HG03521 (cell line): Measurements from ENCODE around the gene RGL3.
"Not testable (repeated sequence)": the region's sequence is repeated elsewhere in the genome, so short reads cannot be mapped to it uniquely, and the experiment has no call there.

Experiments
- ATAC-seq: cut with Tn5 transposase; IDR thresholded peaks from one replicate; pipeline ENCODE4 v1.9.1; 2021; ENCODE audit warnings: mild to moderate bottlenecking, moderate library complexity; ENCODE audit not compliant: unreplicated experiment

The RGL3 gene, protein sequence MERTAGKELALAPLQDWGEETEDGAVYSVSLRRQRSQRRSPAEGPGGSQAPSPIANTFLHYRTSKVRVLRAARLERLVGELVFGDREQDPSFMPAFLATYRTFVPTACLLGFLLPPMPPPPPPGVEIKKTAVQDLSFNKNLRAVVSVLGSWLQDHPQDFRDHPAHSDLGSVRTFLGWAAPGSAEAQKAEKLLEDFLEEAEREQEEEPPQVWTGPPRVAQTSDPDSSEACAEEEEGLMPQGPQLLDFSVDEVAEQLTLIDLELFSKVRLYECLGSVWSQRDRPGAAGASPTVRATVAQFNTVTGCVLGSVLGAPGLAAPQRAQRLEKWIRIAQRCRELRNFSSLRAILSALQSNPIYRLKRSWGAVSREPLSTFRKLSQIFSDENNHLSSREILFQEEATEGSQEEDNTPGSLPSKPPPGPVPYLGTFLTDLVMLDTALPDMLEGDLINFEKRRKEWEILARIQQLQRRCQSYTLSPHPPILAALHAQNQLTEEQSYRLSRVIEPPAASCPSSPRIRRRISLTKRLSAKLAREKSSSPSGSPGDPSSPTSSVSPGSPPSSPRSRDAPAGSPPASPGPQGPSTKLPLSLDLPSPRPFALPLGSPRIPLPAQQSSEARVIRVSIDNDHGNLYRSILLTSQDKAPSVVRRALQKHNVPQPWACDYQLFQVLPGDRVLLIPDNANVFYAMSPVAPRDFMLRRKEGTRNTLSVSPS

DNA sequence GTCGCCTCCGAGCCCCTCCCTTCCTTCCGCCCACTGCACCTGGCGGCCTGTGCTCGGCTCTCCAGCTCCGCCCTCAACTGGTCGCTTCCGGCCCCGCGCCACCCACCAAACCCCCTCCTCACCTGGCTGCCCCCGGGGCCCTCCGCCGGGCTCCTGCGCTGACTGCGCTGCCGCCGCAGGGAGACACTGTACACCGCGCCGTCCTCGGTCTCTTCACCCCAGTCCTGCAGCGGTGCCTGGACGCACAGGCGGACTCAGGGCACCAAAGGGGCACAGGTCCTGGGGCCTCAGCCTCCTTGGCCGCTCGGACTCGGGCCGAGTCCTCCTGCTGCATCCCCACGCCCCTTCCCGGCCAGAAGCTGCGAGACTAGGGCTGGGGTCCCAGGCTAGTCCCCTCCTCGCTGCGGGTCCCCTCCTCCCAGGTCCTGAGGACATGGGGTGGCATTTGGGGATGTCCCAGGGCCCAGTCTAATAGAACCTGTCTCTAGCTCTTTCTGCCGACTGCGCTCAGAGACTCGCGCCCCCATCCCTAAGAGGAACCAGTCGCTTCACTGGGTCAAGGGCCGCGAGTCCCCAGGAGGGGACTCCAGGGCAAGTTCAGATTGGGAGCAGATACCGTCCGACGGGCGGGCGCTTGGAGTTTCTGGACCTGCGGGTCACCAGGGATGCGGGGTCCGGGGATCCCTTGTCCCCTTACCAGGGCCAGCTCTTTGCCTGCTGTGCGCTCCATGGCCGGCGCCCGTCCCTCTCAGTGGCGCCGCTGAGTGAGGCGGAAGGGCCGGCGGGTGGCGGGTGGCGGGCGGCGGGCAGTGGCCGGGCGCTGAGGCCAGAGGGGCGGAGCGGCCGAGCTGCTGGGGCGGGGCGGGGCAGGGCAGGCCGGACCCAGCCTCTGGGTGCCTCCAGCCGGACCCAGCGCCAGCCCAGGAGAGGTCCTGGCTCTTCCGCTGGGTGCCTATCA lies at the start of gene RGL3:
Gene RGL3 (minus strand): TSS at position 766 of the 958 bp plus-strand sequence. CDS start 36 bp downstream, at position 730.
- no peak for ATAC-seq

DNA sequence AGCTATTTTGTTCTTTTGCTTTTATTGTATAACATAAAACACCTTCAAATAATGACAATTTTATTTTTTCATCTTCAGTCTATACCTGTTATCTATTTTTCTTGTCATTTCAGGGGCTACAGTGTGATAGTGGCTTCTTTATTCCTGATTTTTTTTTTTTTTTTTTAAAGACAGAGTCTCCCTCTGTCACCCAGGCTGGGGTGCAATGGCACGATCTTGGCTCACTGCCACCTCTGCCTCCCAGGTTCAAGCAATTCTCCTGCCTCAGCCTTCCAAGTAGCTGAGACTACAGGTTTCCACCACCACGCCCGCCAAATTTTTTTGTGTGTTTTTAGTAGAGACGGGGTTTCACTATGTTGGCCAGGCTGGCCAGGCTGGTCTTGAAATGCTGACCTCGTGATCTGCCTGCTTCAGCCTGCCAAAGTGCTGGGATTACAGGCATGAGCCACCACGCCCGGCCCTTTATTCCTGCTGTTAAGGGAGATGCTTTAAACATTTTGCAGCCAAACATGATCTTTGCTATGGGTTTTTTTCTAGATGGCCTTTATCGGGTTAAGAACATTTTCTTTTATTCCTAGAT lies 49.2 kb upstream of the RGL3 start:
- not testable (repeated sequence) for ATAC-seq

DNA sequence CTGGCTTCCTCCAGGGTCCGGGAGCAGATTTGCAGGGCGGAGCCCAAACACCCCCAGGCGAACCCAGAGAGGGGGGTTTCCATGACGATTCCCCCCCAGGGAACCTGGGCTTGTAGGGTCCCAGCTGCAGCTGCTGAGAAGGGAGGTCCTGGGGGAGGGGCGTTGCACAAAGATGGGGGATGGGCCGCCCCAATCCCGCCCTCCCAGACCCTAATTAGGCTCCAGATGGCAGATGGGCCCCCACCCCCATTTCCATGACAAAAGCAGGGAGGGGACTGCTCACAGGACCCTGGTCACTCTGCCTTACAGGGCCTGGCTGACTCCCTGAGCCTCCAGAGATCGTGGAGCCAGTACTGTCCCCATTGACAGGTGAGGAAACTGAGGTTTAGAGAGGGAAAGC lies 46.5 kb upstream of the RGL3 start:
- ATAC-seq: no peak

DNA sequence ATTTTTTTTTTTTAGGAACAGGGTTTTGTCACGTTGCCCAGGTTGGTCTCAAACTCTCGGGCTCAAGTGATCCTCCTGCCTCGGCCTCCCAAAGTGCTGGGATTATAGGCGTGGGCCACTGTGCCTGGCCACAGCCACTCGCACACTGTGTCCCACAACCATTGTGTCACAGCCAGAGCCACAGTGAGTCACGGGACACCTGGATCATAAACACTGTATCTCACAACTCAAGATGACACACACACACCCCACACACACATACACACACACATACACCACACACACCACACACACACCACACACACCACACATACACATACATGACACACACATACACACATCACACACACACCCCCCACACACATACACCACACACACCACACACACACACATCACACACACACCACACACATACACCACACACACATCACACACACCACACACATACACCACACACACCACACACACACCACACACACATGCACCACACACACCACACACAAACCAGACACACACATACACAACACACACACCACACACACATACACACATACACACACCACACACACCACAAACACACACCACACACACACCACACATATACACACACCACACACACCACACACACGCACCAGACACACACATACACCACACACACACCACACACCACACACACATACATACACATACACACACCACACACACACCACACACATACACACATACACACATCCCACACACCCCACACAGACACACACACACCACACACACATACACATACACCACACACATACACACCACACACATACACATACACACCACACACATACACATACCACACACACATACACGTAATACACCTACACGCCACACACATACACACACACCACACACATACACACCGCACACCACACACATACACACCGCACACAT lies 45.5 kb upstream of the RGL3 start:
- no peak for ATAC-seq

DNA sequence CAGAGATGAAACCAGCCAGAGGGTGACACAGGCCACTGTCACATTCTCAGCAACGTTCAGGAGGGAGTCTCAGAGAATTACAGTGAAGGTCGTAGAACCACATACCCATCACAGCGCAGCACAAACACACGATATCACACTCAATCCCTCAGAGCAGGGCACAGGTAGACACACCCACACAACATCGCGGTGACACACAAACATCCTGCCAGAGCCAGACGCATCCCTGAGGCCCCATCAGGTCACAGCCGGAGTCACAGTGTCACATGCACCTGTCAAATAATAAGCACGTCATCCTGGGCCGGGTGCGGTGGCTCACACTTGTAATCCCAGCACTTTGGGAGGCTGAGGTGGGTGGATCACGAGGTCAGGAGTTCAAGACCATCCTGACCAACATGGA lies 44.3 kb upstream of the RGL3 start:
- no peak for ATAC-seq

DNA sequence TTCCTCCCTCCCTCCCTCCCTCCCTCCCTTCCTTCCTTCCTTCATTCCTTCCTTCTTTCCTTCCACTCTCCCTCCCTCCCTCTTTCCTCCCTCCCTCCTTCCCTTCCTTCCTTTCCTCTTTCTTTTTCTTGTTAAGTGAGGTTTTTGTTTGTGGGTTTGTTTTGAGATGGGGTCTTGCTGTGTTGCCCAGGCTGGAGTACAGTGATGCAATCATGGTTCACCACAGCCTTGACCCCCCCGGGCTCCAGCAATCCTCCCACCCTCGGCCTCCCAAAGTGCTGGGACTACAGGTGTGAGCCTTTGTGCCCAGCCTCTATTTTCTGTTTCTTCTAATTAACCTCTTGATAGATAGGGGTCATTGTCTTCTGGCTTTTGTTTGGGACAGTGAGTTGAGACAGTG lies 42.3 kb upstream of the RGL3 start:
- ATAC-seq: no peak

DNA sequence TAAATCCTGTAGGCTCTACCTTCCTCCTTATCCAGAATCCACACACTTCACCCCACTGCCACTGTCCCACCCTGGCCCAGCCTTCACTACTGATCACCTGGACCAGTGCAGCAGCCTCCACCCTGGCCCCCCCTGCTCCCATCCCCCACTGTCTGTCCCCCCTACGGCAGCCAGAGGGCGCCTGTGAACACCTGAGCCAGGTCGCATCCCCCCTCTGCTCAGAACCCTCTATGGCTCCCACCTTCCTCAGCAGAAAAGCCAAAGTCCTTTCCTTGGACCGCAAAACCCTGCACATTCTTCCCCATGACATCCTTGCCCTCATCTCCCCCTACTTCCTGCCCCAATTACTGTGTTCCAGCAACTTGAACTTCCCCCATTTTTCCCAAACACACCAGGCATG lies 41.1 kb upstream of the RGL3 start:
- ATAC-seq: no peak

DNA sequence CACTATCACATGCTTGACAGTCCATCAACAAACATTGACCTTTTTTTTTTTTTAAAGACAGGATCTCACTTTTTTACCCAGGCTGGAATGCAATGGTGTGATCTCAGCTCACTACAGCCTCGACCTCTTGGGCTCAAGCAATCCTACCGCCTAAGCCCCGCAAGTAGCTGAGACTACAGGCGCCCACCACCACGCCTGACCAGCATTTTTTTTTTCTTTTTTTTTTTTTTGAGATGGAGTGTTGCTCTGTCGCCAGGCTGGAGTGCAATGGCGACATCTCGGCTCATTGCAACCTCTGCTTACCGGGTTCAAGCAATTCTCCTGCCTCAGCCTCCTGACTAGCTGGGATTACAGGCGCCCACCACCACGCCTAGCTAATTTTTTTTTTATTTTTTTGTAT lies 39.8 kb upstream of the RGL3 start:
- not testable (repeated sequence) for ATAC-seq

DNA sequence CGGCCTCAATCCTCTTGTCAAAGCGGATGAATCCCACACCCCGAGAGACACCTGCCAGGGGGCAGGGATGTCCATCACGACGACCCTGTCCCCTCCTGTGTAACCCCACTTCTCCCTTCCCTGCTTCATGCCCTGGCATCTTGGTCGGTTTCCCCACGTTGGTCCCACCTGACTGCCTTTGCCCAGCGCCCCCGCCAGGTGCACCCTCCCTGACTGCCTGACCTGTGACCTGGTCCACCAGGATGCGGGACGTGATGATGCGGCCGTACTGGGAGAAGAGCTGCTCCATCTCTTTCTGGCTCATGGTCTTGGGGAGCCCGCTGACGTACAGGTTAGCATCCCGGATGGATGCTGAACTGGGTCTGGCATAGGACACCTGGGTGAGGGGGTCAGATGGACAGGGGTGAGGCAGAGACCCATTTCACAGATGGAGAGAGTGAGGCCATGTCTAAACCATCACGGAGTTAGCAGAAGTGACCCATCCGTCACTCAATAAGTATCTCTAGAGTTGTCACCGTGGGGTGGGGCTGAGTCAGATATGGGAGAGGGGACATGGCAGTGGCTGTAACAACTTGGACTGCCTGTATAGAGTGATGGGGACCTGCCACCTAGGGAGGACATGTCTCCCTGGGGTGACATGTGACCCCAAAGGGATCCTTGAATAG lies 39.3 kb upstream of the RGL3 start:
- ATAC-seq: no peak

DNA sequence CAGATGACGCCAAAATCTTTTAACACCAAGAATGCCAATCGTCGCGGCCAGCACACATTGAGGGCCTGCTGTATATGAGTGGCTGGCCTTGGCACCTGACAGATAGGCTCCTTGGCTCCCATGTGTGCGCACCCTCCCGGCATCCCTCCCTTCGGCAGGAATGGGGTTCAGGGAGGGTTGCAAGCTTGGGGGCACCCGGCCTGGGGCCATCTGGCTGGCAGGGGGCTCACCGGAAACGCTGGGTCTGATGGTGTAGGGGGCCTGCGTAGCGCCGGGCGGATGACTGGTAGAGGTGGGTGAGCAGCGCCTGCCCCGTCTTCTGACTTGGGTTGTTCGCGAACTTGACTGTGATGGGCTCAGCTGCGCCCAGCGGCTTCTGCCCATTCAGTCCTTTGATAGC lies 38.7 kb upstream of the RGL3 start:
- no peak for ATAC-seq

DNA sequence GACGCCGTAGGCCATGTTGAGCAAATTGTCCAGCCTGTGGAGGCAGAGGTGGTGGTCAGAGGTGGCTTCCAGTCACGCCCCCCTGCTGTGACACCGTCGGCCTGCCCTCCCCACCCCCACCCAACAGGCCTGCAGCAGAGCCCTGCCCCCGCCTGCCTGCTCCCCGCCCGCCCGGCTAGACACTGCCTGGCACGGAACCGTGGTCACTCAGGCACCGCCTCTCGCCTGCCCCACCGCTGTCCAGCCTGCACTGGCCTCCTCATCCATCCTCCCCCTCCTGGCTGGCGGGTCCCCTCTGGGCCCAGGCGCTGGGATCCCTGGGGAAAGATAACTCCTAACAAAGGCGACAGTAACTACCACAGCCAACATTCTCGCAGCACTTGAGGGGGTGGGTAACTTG lies 38.0 kb upstream of the RGL3 start:
- ATAC-seq: no peak

DNA sequence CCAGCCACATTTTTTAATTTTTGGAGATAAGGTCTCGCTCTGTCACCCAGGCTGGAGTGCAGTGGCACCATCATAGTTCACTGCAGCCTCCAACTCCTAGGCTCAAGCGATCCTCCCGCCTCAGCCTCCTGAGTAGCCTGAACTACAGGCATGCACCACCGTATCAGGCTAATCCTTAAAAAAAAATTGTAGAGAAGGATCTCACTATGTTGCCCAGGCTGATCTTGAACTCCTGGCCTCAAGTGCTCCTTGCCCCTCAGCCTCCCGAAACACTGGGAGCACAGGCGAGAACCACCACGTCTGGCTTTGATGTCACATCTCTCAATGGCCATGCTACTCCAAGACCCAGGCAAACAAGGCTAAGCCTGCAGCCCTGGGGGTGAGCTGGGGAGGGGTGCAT lies 37.5 kb upstream of the RGL3 start:
- ATAC-seq: no peak

DNA sequence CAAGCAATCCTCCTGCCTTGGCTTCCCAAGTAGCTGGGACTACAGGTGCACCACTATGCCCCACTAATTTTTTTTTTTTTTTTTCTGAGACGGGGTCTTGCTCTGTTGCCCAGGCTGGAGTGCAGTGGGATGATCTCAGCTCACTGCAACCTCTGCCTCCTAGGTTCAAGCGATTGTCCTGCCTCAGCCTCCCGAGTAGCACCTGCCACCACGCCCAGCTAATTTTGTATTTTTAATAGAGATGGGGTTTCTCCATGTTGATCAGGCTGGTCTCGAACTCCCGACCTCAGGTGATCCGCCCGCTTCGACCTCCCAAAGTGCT lies 36.1 kb upstream of the RGL3 start:
- not testable (repeated sequence) for ATAC-seq

DNA sequence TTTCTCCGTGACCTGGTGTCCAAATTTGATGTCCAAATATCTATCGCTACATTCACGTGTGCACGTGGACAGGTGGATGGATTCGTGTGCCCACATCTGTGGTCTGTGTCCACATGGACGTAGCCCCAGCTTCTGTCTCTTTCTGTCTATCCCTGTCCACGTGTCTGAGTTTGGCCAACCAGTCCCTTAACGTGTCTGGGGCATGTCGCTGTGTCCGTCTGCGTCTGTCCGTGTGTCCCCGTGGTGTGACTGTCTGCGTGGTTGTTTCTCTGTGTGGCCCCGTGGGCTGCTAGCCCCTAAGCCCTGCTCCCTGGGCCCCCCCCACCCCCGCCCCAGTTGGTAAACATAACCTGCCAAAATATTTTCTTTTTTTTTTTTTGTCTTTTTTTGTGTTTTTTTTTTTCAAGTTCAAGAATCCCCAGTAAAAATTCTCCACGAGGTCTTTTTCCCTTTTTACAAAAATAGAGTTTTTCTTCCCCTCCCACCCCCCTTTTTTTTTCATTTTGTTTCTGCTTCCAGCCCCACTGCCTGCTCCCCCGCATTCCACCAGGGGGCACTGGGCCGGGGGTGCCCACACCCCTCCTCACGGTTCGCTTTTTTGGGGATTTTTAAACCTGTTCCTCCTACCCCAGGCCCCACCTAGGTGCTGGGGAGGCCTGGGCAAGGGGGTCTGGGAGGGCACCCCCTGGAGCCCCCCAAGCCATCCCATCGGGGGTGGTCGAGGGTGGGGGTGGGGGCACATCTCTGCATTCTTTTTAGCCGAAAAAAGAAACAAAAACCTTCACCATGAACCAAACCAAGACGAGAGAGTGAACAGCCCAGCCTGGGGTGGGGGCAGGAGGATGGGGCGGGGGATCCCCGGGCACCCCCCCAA lies 34.6 kb upstream of the RGL3 start:
- no peak for ATAC-seq

DNA sequence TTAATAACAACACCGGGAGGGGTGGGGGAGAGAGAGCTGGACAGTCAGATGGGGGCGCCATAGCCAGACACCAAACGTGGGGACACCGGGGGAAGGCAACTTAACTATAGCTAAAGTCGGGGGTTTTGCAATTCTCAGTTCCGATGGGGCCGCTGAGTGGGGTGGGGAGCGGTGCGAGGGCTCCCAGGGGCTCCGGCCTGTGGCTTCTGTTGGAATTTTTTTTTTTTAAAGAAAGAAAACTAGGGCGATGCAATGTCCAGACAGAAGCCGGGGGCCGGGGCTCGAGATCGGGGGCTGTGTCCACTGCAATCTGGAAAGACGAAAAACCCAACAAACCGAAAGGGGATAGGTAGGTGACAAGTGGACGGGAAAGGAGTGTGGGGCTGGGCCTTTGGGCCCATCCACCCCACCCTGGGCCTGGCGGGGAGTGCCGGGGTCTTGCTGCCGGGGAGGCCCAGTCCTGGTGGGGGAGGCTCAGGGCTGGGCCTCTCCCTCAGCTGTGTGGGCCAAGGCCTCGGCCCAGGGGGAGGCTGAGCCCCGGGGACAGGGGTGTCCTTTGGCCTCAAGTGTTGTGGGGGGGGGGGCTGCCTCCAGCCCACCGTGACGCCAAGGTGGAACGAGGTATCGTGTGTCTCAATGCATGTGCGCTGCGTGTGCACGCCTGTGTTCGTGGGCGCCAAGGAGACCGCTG lies 33.7 kb upstream of the RGL3 start:
- ATAC-seq: no peak

DNA sequence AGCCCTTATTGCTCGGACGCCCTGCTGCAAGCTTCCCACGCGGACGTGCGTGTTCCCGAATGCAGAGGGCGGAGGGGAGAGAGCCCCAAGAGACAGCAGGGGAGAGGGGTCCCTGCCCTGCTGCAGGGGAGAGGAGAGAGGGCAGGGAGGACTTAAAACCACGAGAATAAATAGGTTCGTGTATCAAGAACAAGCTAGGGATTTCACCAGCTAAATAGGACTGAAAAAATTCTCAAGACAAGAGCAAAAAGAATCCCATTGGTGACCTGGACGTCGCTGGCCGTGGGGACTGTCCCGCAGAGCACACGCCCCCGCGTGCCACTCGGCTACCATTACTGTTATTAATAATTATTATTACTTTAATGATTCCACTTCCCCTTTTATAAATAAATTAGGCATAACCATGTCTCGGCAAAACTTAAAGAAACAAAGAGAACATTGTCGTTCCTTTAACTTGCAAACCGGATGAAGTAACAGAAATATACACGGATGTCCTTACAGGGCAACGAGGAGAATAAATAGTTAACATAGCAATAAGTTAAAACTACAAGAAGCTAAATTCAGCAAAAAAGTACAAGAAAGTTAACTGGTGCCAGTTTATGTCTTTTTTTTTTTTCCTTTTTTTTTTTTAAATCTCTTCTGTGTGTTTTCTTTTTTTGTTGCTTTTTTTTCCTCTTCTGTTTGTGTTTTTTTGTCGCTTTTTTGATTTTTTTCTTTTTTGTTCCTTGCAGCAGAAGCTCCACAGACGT lies 32.9 kb upstream of the RGL3 start:
- no peak for ATAC-seq

DNA sequence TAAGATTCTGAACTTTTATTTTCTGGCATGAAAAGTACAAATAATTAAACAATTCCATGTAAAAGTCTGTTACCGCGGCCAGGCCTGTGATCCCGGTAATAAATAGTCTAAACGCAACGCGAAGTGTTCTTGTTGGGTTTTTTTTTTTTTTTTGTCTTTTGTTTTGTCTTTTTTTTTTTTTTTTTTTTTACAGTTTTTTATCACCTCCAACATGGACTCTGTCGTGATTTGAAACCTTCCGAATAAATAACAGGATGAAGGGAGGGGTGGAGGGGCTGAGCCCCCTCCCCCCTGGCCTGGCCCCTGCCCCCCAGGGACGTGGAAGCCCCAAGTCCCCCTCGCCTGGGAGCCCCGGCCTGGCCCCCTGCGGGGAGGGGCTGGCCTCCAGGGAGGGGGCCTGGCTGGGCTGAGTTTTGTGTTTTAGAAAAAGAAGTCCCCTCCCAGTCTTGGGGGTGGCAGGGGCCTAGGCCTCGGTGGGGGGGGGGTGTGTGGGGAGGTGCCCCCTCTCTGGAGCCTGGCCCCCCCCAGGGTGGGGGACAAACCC lies 32.3 kb upstream of the RGL3 start:
- ATAC-seq: no peak
